OCI-M2 (cell line): ENCODE measurements around the gene FMN1.
"Not testable (repeated sequence)": the region's sequence is repeated elsewhere in the genome, so short reads cannot be mapped to it uniquely, and the experiment has no call there.

Experiments
- DNase-seq: peaks from one replicate; lab custom pipeline; 2025; ENCODE audit not compliant: unreplicated experiment; lab: John Stamatoyannopoulos, UW

The FMN1 gene

GRCh38 chr15:32866454-32867312, 327.8 kb downstream of the FMN1 start:
- DNase-seq, result no peak

GRCh38 chr15:32864841-32865240, 329.7 kb downstream of the FMN1 start:
- no peak for DNase-seq

- no peak for DNase-seq
Measured at GRCh38 chr15:32864051-32864450, 330.5 kb downstream of the FMN1 start.

- DNase-seq, result no peak
Measured at GRCh38 chr15:32861761-32862160, 332.8 kb downstream of the FMN1 start.

GRCh38 chr15:32861174-32861573, 333.3 kb downstream of the FMN1 start:
- no peak for DNase-seq

GRCh38 chr15:32859996-32860395, 334.5 kb downstream of the FMN1 start:
- no peak for DNase-seq

- DNase-seq, result no peak
Measured at GRCh38 chr15:32859251-32859650, 335.3 kb downstream of the FMN1 start.

- no peak for DNase-seq
Measured at GRCh38 chr15:32857732-32858131, 336.8 kb downstream of the FMN1 start.

GRCh38 chr15:32856753-32857152, 337.8 kb downstream of the FMN1 start:
- DNase-seq, result no peak

GRCh38 chr15:32855942-32856341, 338.6 kb downstream of the FMN1 start:
- no peak for DNase-seq

GRCh38 chr15:32853592-32853991, 340.9 kb downstream of the FMN1 start:
- DNase-seq, result no peak

- no peak for DNase-seq
Measured at GRCh38 chr15:32852771-32853170, 341.7 kb downstream of the FMN1 start.

- no peak for DNase-seq
Measured at GRCh38 chr15:32852017-32852416, 342.5 kb downstream of the FMN1 start.

GRCh38 chr15:32851572-32851971, 342.9 kb downstream of the FMN1 start:
- no peak for DNase-seq

GRCh38 chr15:32849769-32850668, 344.5 kb downstream of the FMN1 start:
- no peak for DNase-seq

GRCh38 chr15:32846671-32847070, 347.8 kb downstream of the FMN1 start:
- not testable (repeated sequence) for DNase-seq

GRCh38 chr15:32844118-32844711, 350.3 kb downstream of the FMN1 start:
- no peak for DNase-seq

- DNase-seq, result no peak
Measured at GRCh38 chr15:32843219-32843815, 351.2 kb downstream of the FMN1 start.

- no peak for DNase-seq
Measured at GRCh38 chr15:32842081-32842480, 352.4 kb downstream of the FMN1 start.

GRCh38 chr15:32840507-32841245, 353.8 kb downstream of the FMN1 start:
- DNase-seq, result no peak
